ENCODE results near the gene IGF2. TPM values are rescaled to one million over a fixed set of nuclear protein-coding genes. Genes with fewer than 3 reads are reported as not detected.

Gene IGF2
- total and polyA plus RNA-seq, 2 of the 8 experiments (the other 6 are each of a cell fraction or from before 2014, with no cell fraction given) = 0.74 to 1.5 TPM

GRCh38 chr11:2165571-2165970 lies 26.4 kb upstream of the IGF2 start:
- no peak overlapping the region for H2BK20ac ChIP-seq (ENCODE audit: low read length)
- TF ChIP-seq BRCA1 (IDR thresholded peaks at IDR 0.05; ENCODE audit: low read depth, low read length) (no peak), CBX5 (IDR thresholded peaks at IDR 0.05; ENCODE audit: low read depth, low read length) (no peak), TBP (IDR thresholded peaks at IDR 0.05; ENCODE audit: low read depth, low read length) (no peak), RFX5 (IDR thresholded peaks at IDR 0.05; ENCODE audit: borderline replicate concordance, low read depth, low read length) (no peak), RNF2 (IDR thresholded peaks at IDR 0.05; ENCODE audit: borderline replicate concordance, low read depth, low read length, missing control alignments, poor library complexity, severe bottlenecking) (no peak), SAP30 (IDR thresholded peaks at IDR 0.05; ENCODE audit: insufficient read depth, insufficient replicate concordance, low read length) (no peak), TAF1 (IDR thresholded peaks at IDR 0.05; ENCODE audit: low read depth, low read length) (no peak), CHD2 (IDR thresholded peaks at IDR 0.05; ENCODE audit: low read length) (no peak), MAX (IDR thresholded peaks at IDR 0.05) (no peak), SIX5 (IDR thresholded peaks at IDR 0.05; ENCODE audit: low read depth, low read length) (no peak)
- TF ChIP-seq, protein P1, sequence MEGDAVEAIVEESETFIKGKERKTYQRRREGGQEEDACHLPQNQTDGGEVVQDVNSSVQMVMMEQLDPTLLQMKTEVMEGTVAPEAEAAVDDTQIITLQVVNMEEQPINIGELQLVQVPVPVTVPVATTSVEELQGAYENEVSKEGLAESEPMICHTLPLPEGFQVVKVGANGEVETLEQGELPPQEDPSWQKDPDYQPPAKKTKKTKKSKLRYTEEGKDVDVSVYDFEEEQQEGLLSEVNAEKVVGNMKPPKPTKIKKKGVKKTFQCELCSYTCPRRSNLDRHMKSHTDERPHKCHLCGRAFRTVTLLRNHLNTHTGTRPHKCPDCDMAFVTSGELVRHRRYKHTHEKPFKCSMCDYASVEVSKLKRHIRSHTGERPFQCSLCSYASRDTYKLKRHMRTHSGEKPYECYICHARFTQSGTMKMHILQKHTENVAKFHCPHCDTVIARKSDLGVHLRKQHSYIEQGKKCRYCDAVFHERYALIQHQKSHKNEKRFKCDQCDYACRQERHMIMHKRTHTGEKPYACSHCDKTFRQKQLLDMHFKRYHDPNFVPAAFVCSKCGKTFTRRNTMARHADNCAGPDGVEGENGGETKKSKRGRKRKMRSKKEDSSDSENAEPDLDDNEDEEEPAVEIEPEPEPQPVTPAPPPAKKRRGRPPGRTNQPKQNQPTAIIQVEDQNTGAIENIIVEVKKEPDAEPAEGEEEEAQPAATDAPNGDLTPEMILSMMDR (IDR thresholded peaks at IDR 0.05; ENCODE audit: control extremely low read depth in 1 of 3, insufficient read depth in 1 of 3, low read depth in 1 of 3, low read length in 3 of 3) = no peak
- no peak for FAIRE-seq
- H4K91ac ChIP-seq (replicated peaks; ENCODE audit: insufficient read length, low read length) = no peak overlapping the region
- no peaks in the 10 kb centered on the region for H4K20me1 ChIP-seq (replicated peaks in 1 of 2; ENCODE audit: control insufficient read depth in 1 of 2, insufficient read depth in 2 of 2, low read length in 2 of 2)
- H3K4me1 ChIP-seq (replicated peaks in 1 of 4; ENCODE audit: control insufficient read depth in 3 of 4, insufficient read depth in 4 of 4, low read length in 3 of 4) = peaks cover 0 to 6% (median 1%) of the 10 kb centered on the region in 4 experiments; a peak in 2 of 7 replicates
- no peak overlapping the region for H3K4me3 ChIP-seq (ENCODE audit: extremely low read depth in 1 of 4, insufficient read depth in 2 of 4, low read depth in 3 of 4, low read length in 4 of 4)
- no peak overlapping the region for H3K18ac ChIP-seq (ENCODE audit: extremely low read depth, low read length)
- WGBS, 2 experiments (ENCODE audit: extremely low coverage in 1 of 2, insufficient coverage in 1 of 2, insufficient read length in 1 of 2, insufficient replicate concordance in 2 of 2, low coverage in 1 of 2, low lambda C conversion rate in 2 of 2, missing lambda C conversion rate in 1 of 2) = 88% methylated on average over 7 of the region's 13 CpGs; no CpG with 5 or more reads in 1 of the 2 experiments
- no peaks in the 10 kb centered on the region for H3K23me2 ChIP-seq (ENCODE audit: low read depth, low read length)
- ChIA-PET POLR2A (ENCODE audit: partially characterized antibody) (no interaction called here), CTCF (ENCODE audit: partially characterized antibody) (interaction anchor here (0.7 to 20.6 kb wide), 18 partner anchors 12 to 574 kb away, joined by 3 to 244 read pairs (median 3); partner anchors contain the start of genes C11orf21, INS and TSPAN32)
- H3K14ac ChIP-seq (ENCODE audit: insufficient read length) = no peak overlapping the region
- no peak overlapping the region for H2BK12ac ChIP-seq (ENCODE audit: low read depth, low read length)
- DNase-seq (ENCODE audit: low read depth in 1 of 2, low spot score in 2 of 2) = no peak
- no peak overlapping the region for H2AK5ac ChIP-seq (ENCODE audit: low read depth, low read length)
- no peak overlapping the region for H3K56ac ChIP-seq (replicated peaks; ENCODE audit: insufficient read length, low read depth, low read length)
- no peaks in the 10 kb centered on the region for H3K79me2 ChIP-seq (ENCODE audit: control insufficient read depth in 1 of 2, insufficient read depth in 2 of 2, low read length in 2 of 2)
- peaks cover 0 to 14% (median 0%) of the 10 kb centered on the region in 4 experiments; a peak in 3 of 7 replicates for H3K27me3 ChIP-seq (replicated peaks in 1 of 4; ENCODE audit: control insufficient read depth in 3 of 4, extremely low read depth in 1 of 4, insufficient read depth in 3 of 4, low read length in 3 of 4)
- H3K9ac ChIP-seq (replicated peaks in 1 of 4; ENCODE audit: extremely low read depth in 1 of 4, low read depth in 3 of 4, low read length in 3 of 4) = no peak overlapping the region
- no peaks in the 10 kb centered on the region for H3K79me1 ChIP-seq (ENCODE audit: low read depth, low read length)
- no peaks in the 10 kb centered on the region for H3K36me3 ChIP-seq (ENCODE audit: control insufficient read depth in 2 of 4, insufficient read depth in 4 of 4, low read length in 3 of 4)
- H2AFZ ChIP-seq (ENCODE audit: low read length) = no peak overlapping the region
- H3K4ac ChIP-seq (replicated peaks; ENCODE audit: insufficient read length, low read depth, low read length) = no peak overlapping the region
- H2BK120ac ChIP-seq (replicated peaks; ENCODE audit: low read depth, low read length) = no peak overlapping the region
- H4K5ac ChIP-seq (ENCODE audit: insufficient read length, low read depth, low read length) = no peak overlapping the region
- no peak overlapping the region for H3K27ac ChIP-seq (ENCODE audit: low read depth, low read length)
- peak overlapping the region; percentile 41; the same call in 1 of the 2 replicates for H4K8ac ChIP-seq (ENCODE audit: extremely low read depth, insufficient read depth, low read length)
- no peak overlapping the region for H2BK15ac ChIP-seq (ENCODE audit: low read length)
- no peak overlapping the region for H3K4me2 ChIP-seq (ENCODE audit: insufficient read depth in 1 of 2, low read depth in 2 of 2, low read length in 2 of 2)
- no peak overlapping the region for H2BK5ac ChIP-seq (ENCODE audit: low read depth, low read length)
- no peak overlapping the region for H3K23ac ChIP-seq (ENCODE audit: insufficient read length)
- no peaks in the 10 kb centered on the region for H3K9me3 ChIP-seq (ENCODE audit: insufficient read depth in 2 of 2, low read depth in 1 of 2, low read length in 1 of 2)

Data from H1 (cell line).